Measurements from ENCODE around the gene SLC2A1. TPM values are rescaled to one million over a fixed set of nuclear protein-coding genes. Genes with fewer than 3 reads are reported as not detected.
A peak's percentile ranks its signal among the peaks of the same experiment; 100 is the strongest.

SLC2A1 gene
- polyA plus RNA-seq, 1 donor from 2014 or later, result 90.6 TPM

DNA sequence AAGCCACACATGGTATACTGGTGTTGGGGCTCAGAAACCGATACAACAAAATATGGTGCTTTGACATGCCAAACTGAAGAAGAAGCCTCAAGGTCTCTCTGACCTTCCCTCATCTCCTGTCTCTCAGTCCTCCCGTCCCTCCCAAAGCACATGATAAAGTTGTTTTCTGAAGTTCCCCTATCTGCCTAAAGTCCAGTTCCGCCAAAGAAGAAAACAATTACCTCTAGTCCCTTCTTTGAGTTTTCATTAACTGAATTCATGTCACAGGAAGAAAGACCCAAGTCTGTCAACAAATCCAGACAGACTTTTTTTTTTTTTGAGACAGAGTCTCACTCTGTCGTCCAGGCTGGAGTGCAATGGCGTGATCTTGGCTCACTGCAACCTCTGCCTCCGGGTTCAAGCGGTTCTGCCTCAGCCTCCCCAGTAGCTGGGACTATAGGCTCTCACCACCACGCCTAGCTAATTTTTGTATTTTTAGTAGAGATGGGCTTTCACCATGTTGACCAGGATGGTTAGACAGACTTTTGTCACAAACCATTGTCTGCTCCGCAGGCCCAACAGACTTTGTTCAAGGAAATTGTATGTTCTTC, 32.2 kb upstream of the SLC2A1 start:
- peaks cover 2% of the 10 kb centered on the region for H3K27me3 Mint-ChIP-seq
- H3K36me3 Mint-ChIP-seq, result peaks cover 2% of the 10 kb centered on the region
- H3K4me3 Mint-ChIP-seq, result no peak overlapping the region
- H3K9me3 Mint-ChIP-seq, result peaks cover 0 to 9% (median 2%) of the 10 kb centered on the region in 3 donors
- no peak overlapping the region for H3K27ac Mint-ChIP-seq
- H3K4me1 Mint-ChIP-seq, result peaks cover 9 to 15% (median 11%) of the 10 kb centered on the region in 3 donors

DNA sequence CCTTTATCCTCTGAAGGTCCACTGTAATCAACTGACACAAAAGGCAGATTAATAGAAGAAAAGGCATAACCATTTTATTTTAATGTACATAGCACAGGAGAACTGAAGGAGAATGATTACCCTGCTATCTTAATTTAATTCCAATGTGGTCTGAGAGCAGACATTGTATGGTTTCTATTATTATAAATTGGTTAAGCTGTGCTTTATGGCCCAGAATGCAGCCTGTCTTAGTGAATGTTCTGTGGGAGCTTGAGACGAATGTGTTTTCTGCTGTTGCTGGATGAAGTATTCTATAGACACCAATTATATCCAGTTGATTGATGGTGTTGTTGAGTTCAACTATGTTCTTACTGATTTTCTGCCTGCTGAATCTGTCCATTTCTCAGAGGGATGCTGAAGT, 25.0 kb upstream of the SLC2A1 start:
- Mint-ChIP-seq H3K27me3 (no peaks in the 10 kb centered on the region), H3K27ac (no peak overlapping the region), H3K4me1 (peaks cover 5 to 10% (median 9%) of the 10 kb centered on the region in 3 donors), H3K9me3 (no peaks in the 10 kb centered on the region), H3K4me3 (no peak overlapping the region), H3K36me3 (no peaks in the 10 kb centered on the region)

DNA sequence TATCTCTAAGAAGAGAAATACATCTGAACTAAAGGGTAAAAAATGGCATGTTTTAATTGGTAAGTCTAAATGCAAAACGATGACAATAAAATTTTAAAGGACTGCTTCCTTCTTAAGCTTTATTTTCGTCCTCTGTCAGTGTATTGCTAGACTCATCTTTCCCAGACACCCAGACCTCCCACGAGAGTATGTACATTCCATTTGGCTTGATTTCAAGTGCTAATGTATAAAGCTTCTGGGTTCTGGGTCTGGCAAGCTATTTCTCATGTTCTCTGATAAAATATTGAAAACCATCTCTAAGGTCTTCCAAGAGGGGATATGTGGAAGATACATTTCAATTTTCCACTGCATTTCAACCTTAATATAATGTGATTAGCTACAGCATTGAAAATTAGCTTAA, 24.6 kb upstream of the SLC2A1 start:
- Mint-ChIP-seq H3K27ac (no peak overlapping the region), H3K4me1 (peaks cover 5 to 10% (median 9%) of the 10 kb centered on the region in 3 donors), H3K9me3 (no peaks in the 10 kb centered on the region), H3K36me3 (no peaks in the 10 kb centered on the region), H3K4me3 (no peak overlapping the region), H3K27me3 (no peaks in the 10 kb centered on the region)

DNA sequence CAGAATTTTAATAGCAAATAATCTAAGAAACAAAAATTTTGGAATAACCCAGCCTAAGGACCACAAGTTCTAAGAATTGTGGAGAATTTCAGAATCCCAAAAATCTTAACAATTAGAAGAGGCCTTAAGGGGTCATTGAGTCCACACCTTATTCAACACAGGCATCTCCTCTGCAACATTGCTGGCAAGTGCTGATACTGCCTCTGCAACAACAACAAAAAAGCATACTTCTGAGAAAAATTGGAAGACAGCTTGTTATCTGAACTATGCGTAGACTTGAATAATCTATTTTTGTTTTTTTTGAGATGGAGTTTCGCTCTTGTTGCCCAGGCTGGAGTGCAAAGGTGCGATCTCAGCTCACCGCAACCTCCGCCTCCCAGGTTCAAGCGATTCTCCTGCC, 24.0 kb upstream of the SLC2A1 start:
- no peaks in the 10 kb centered on the region for H3K9me3 Mint-ChIP-seq
- H3K27me3 Mint-ChIP-seq, result no peaks in the 10 kb centered on the region
- H3K4me1 Mint-ChIP-seq, result peaks cover 5 to 10% (median 9%) of the 10 kb centered on the region in 3 donors
- H3K27ac Mint-ChIP-seq, result no peak overlapping the region
- no peak overlapping the region for H3K4me3 Mint-ChIP-seq
- H3K36me3 Mint-ChIP-seq, result no peaks in the 10 kb centered on the region

DNA sequence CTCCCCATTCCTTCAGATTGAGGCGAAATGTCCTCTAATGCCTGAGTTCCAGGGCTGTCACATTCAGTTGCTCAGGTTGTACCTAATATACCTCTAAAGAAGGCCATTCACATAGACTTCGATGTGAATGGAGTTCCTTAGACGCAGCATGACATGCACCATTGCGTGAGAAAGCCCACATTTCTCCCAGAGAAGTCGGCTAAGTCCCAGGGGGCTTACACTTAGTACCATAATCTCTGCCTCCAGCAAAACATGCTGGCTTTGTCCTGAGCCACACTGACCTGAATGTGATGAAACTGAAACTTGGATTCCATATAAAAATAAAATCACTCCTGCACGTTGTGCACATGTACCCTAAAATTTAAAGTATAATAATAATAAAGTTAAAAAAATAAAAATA, 23.2 kb upstream of the SLC2A1 start:
- H3K27me3 Mint-ChIP-seq, result no peaks in the 10 kb centered on the region
- no peak overlapping the region for H3K4me3 Mint-ChIP-seq
- peaks cover 5 to 10% (median 9%) of the 10 kb centered on the region in 3 donors for H3K4me1 Mint-ChIP-seq
- peaks cover under 1% of the 10 kb centered on the region for H3K36me3 Mint-ChIP-seq
- no peak overlapping the region for H3K27ac Mint-ChIP-seq
- no peaks in the 10 kb centered on the region for H3K9me3 Mint-ChIP-seq

DNA sequence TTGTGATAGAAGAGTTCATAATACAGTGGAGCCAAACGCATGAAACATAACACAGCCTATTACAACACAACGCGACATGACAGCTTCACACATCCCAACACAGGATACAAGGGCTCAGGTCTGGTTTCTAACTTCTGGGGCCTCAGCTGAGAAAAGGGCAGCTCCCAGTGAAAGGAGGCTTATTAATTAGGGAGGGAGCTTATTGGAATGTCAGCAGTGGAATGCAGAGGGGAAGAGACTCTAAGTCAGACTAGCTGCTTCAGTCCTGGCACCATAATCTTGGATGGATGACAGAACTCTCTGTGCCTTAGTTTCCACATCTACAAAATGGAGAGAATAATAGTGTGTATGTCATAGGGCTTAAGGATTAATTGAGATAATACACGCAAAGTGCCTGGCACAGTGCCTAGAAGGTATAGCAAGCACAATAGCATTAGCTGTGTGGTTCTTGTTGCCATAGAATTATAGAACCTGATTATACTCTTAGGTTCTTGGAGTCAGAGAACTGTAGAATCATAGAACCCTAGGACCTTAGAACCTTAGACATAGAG, 22.7 kb upstream of the SLC2A1 start:
- Mint-ChIP-seq H3K36me3 (peaks cover 3% of the 10 kb centered on the region), H3K4me1 (peaks cover 5 to 10% (median 9%) of the 10 kb centered on the region in 3 donors), H3K27ac (no peak overlapping the region), H3K9me3 (no peaks in the 10 kb centered on the region), H3K4me3 (no peak overlapping the region), H3K27me3 (no peaks in the 10 kb centered on the region)

DNA sequence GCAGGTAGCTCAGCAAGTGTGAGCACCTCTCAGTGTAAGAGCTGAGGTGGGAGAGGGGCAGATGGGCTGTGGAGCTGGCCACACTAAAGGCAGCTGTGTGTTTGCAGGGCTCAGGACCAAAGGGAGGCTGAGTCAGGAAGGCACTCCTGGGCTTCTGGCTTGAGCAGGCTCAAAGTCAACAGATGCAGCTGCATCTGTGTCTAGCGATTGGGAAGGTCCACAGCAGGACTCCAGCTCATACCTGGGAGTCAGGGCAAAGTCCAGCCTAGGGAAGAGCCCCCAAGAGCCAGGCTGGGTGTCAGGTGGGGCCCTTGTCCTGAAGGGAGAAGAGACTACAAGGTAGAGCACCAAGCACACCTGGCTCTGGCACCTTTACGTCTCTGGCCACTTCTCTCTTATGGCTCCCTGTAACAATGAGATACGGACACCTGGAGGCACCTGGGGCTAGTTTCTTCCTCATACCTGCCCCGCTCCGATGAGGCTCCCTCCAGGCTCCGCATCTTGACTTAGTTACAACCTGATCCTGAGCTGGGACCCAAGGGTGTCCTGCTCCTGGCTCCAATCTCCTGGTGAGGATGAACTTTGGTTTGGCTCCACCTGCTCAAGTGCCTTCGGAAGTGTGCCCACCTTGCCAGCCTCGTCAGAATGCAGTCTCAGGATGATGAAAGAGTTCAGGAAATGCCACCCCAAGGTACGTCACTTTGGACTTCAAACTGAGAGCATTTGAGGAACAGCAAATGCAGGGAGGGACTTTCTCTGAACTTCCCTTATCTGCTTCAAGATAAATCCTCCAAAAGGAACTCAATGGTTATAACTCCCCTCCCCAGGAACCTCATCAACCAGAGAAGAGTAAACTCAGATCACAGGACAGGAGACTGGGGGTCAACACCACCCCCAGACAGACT, 21.5 kb upstream of the SLC2A1 start:
- Mint-ChIP-seq H3K27ac (peak overlapping the region in 2 of 3 donors; percentile 12 to 88), H3K36me3 (peaks cover 6% of the 10 kb centered on the region), H3K4me1 (peaks cover 5 to 10% (median 9%) of the 10 kb centered on the region in 3 donors), H3K9me3 (no peaks in the 10 kb centered on the region), H3K27me3 (no peaks in the 10 kb centered on the region), H3K4me3 (no peak overlapping the region)

DNA sequence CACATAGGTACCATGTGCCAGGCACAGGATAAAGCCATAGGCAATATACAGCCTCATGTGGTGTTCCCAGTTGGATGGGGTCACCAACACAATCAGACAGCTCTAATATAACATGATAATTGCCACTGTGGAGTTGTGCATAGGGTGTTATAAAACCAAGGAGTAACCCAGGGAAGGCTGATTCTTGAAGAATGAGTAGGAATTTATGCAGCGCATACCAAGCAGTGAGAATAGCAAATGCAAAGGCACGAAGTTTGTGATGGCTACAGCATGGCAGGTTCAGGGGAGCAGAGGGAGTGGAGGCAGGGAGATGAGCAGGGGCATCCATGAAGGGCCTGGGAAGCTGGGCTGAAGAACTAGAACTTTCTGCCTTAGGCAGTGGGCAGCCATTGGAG, 20.4 kb upstream of the SLC2A1 start:
- Mint-ChIP-seq H3K36me3 (peaks cover 6% of the 10 kb centered on the region), H3K4me1 (peaks cover 5 to 10% (median 9%) of the 10 kb centered on the region in 3 donors), H3K9me3 (no peaks in the 10 kb centered on the region), H3K27me3 (no peaks in the 10 kb centered on the region), H3K27ac (no peak overlapping the region), H3K4me3 (no peak overlapping the region)

DNA sequence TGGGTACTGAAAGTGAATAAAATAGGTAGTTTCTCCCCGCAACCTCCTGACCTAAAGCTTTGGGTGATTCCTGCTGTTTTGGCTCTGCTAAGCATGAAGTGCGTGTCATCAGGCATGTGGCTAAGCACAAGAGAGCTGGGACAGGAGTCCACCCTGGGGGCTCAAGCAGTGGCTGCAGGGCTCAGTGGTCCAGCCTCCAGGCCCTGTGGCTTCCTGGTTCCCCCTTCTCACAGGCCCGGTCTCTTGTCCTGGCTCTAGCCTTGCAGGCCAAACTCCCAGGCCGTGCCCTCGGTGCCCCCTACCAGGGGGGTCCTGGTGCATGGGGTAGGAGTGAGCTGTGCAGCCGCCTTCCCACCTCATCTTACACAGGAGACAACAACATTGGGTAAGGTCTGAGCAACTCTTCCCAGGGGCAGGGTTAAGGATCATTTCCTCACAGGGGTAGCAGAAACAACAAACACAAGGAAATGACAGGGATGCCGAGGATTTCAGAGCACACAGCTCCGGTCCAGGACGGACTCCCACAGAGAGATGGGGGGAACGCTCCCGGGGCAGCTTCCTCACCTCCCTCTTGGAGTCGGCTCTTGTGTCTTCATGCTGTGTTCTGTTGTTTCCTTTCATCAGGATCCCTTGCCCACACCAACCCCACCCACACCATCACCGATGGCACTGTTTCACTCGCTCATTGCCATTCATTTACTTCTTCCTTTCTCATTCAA, 19.8 kb upstream of the SLC2A1 start:
- H3K4me3 Mint-ChIP-seq, result peak overlapping the region in 1 of 4 donors; percentile 51
- H3K9me3 Mint-ChIP-seq, result no peaks in the 10 kb centered on the region
- H3K4me1 Mint-ChIP-seq, result peaks cover 5 to 10% (median 9%) of the 10 kb centered on the region in 3 donors
- H3K36me3 Mint-ChIP-seq, result peaks cover 9% of the 10 kb centered on the region
- no peaks in the 10 kb centered on the region for H3K27me3 Mint-ChIP-seq
- H3K27ac Mint-ChIP-seq, result no peak overlapping the region

DNA sequence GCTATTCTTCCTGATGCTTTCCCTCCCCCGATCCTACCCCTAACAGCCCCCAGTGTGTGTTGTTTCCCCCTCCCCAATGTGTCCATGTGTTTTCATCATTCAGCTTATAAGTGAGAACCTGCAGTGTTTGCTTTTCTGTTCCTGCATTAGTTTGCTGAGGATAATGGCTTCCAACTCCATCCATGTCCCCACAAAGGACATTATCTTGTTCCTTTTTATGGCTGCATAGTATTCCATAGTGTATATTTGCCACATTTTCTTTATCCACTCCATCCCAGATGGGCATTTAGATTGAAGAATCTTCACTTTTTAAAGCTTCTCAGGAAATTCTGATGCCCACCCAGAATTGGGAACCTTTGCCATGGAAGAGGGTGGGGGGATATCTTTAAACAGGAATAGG, 19.0 kb upstream of the SLC2A1 start:
- Mint-ChIP-seq H3K4me3 (no peak overlapping the region), H3K4me1 (peaks cover 5 to 10% (median 9%) of the 10 kb centered on the region in 3 donors), H3K36me3 (peaks cover 13% of the 10 kb centered on the region), H3K27ac (no peak overlapping the region), H3K9me3 (no peaks in the 10 kb centered on the region), H3K27me3 (no peaks in the 10 kb centered on the region)

DNA sequence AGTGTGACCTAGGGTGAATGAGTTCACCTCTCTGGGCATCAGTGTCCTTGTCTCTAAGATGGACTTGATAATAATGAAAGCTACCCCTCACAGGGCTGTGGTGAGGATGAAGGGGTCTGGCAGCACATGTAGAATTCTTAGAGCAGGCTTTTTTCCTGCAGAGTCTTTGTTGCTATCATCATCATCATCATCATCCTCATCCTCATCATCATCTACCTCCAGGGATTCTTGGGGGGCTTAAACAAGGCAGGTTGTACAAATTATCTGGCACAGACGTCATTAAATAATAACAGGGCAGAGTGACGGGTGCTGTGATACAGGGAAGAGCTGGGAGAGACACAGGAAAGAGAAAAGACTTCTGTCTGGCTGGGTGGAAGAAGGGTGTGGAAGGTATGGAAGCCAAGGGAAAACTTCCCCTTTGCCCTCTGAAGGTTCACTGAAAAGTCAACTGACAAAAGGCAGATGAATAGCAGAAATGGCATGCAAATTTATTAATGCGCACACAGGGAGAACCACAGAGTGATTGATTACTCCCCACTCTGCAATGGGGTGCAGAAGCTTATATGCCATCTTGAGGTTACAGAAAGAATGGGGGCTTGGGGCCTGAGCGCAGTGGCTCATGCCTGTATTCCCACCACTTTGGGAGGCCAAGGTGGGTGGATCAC, 17.0 kb upstream of the SLC2A1 start:
- Mint-ChIP-seq H3K36me3 (peaks cover 16% of the 10 kb centered on the region), H3K9me3 (no peaks in the 10 kb centered on the region), H3K4me1 (peaks cover 2 to 8% (median 5%) of the 10 kb centered on the region in 3 donors), H3K27ac (peak overlapping the region in 1 of 3 donors; percentile 10), H3K4me3 (no peak overlapping the region), H3K27me3 (no peaks in the 10 kb centered on the region)

DNA sequence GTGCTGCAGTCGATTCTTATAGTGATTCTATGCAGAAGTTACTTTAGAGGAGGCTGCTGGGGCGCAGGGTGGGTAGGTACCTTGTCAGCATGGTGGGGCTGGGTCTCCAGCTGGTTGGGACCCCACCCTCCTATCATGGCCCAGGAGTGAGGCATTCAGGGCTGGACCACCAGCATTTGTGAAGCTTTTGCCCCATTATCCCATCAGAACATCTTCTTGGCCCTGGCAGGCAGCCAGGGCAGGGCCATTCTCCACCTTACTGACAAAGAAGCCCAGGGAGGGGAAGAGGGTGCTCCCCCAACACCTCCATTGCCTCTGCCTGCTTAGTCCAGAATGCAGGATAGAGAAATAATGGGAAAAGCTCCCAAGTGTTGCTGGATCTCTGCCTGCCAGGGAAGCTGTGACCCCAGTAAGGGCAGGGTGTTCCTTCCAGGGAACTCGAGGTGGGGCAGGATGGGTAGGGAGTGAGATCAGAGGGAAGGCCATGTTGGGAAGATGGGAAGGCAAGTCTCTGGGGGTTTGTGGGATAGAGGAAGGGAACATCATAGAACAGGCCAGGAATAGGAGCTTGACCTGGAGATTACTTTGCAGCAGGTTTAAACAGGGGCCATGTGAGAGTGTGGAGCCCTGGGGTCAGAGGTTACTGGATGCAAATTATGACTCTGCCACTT, 16.2 kb upstream of the SLC2A1 start:
- Mint-ChIP-seq H3K9me3 (no peaks in the 10 kb centered on the region), H3K27me3 (no peaks in the 10 kb centered on the region), H3K36me3 (peaks cover 16% of the 10 kb centered on the region), H3K4me1 (peaks cover 0 to 2% (median 0%) of the 10 kb centered on the region in 3 donors), H3K4me3 (no peak overlapping the region), H3K27ac (no peak overlapping the region)

DNA sequence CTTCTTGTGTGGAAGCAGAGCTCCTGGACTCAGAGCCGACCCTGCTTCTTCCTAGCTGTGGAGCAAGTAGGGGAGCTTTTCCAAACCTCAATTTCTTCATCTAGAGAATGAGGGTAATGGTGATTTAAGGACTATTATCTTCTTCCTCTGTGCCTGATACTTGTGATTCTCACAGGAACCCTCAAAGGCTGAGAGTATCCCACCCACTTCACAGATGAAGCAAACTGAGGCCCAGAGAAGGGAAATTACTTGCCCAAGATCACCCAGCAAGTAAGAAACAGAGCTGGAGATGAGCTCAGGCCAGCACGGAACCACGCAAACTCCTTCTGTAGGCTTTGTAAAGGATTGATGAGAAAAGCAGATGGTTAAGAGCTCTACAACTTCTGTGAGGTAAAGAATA, 15.1 kb upstream of the SLC2A1 start:
- Mint-ChIP-seq H3K9me3 (no peaks in the 10 kb centered on the region), H3K27me3 (no peaks in the 10 kb centered on the region), H3K4me1 (peaks cover 0 to 2% (median 0%) of the 10 kb centered on the region in 3 donors), H3K27ac (no peak overlapping the region), H3K36me3 (peaks cover 16% of the 10 kb centered on the region), H3K4me3 (no peak overlapping the region)

DNA sequence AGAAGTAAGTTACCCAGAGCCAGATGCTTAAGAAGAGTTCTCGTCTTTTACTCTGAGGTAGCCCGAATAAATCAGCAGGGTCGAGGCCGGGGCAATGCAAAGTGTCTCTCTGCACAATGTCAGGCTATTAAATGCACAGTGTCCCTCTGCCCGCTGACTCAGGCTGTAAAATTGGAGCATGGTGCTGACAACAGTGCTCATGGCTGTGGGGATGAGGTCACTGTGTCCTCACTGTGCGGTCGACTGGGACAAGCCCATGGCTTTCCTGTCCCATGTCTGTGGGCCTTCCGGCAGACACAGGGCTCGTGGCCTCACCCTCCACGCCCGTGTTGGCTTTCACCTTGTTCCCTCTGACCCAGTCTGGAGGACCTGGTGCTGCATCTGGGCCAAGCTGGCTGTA, 14.6 kb upstream of the SLC2A1 start:
- H3K4me1 Mint-ChIP-seq, result peaks cover 0 to 2% (median 0%) of the 10 kb centered on the region in 3 donors
- peaks cover 16% of the 10 kb centered on the region for H3K36me3 Mint-ChIP-seq
- H3K27me3 Mint-ChIP-seq, result no peaks in the 10 kb centered on the region
- no peak overlapping the region for H3K4me3 Mint-ChIP-seq
- H3K27ac Mint-ChIP-seq, result no peak overlapping the region
- no peaks in the 10 kb centered on the region for H3K9me3 Mint-ChIP-seq

Data from IgD-negative memory B cell (primary cell).